ENCODE measurements around the gene RRAGB.
"Not testable (repeated sequence)": the region's sequence is repeated elsewhere in the genome, so short reads cannot be mapped to it uniquely, and the experiment has no call there.

RRAGB gene

DNA sequence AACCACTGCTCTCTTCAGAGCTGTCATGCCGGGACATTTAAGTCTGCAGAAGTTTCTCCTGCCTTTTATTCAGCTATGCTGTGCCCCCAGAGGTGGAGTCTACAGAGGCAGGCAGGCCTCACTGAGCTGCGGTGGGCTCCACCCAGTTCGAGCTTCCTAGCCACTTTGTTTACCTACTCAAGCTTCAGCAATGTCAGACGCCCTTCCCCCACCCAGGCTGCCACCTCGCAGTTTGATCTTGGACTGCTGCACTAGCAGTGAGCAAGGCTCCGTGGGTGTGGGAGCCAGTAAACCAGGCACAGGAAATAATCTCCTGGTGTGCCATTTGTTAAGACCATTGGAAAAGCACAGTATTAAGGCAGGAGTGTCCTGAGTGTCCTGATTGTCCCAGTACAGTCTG lies 56.9 kb downstream of the RRAGB start:
- not testable (repeated sequence) for DNase-seq

GRCh38 chrX:55777596-55777995 lies 60.0 kb downstream of the RRAGB start:
- no peak for DNase-seq

DNA sequence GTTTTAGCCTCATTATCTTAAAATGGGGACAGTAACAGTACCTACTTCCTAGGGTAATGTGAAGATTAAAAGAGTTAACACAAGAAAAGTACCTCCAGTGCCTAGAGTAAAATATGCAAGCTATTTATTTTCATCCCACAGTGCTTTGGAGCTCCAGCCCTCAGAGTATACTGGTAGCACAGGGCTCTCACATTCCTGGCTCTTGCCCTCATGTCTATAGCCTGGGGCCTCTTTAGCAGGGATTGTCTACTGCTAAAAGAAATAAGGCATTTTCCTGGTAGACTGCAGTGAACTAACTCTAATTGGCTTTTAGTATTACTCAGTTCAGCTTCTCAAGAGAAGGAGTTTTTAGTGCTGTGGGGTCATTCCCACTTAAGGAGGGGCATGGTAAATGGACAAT lies 60.8 kb downstream of the RRAGB start:
- DNase-seq, result no peak

GRCh38 chrX:55783723-55784122 lies 66.2 kb downstream of the RRAGB start:
- DNase-seq, result no peak

GRCh38 chrX:55787063-55787462 lies 69.5 kb downstream of the RRAGB start:
- no peak for DNase-seq

GRCh38 chrX:55787727-55788126 lies 70.2 kb downstream of the RRAGB start:
- DNase-seq, result no peak

DNA sequence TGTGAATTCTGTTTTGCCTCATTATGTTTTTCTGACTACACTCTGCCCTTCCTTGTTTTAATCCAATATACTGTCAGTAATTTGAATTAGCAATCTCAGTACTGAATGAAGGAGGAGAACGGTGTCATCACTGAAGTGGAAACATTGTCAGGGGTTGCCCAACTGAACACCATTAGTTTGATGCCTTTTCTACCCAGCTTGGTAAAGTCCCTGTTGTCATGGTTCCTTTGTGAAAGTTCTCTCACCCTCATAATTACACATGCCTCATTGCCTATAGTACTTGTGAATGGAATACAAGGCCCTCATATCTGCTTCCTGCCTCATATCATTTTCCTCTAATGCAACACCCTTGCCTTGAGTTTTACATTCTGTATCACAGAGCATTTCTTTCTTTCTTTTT lies 76.9 kb downstream of the RRAGB start:
- no peak for DNase-seq

DNA sequence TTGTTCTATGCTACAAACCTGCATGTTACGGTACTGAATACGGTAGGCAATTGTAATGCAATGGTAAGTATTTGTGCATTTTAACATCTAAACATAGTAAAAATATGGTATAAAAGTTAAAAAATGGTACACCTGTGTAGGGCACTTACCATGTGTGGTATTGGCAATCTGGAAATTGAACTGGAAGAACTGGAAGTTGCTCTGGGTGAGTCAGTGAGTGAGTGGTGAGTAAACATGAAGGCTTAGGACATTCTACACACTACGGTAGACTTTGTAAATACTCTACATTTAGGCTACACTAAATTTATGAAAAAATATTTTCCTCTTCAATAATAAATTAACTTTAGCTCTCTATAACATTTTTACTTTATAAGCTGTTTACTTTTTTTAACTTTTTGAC lies 78.9 kb downstream of the RRAGB start:
- no peak for DNase-seq

DNA sequence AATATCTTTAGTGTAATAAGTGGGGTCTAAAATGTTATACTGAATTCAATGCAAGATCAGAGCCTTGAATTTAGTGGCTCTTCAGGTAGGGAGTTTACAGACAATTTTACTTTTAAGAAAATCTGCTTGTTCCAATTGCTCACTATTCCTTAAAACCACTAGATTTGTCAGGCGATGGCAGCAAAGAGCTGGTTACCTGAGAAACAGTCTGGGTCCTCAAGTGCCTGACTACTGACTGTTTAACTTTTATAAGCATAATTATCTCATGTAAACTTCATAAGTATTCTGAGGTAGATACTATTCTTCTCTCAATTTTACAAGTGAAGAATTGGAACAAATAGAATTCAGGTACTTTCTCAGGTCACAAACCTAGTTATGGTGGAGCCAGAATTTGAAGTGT lies 84.3 kb downstream of the RRAGB start:
- no peak for DNase-seq
